GM12878 (cell line): ENCODE measurements around the gene TBCK. TPM values are rescaled to one million over a fixed set of nuclear protein-coding genes. Genes with fewer than 3 reads are reported as not detected.
"Not testable (repeated sequence)": the region's sequence is repeated elsewhere in the genome, so short reads cannot be mapped to it uniquely, and the experiment has no call there.

Source experiments
- ATAC-seq: fragments of 200-7000 bp; cut with Tn5 transposase; 3 replicates; pipeline ENCODE4 v1.9.1; 2020; ENCODE audit warnings: mild to moderate bottlenecking, moderate library complexity
- BruUV-seq: library from RNA; stranded (reverse); fragments of 400-500 nt; replicated peaks from 2 replicates; lab custom pipeline; 2021; lab: Mats Ljungman, UMichigan
- CTCF ChIA-PET: fragments of 300-600 bp; sonication (Branson Sonifier 250); formaldehyde crosslinking; extraction: SDS; loops from one replicate; lab custom pipeline; 2021; ENCODE audit warnings: inconsistent platforms; lab: Yijun Ruan, JAX
- POLR2A ChIA-PET: fragments of 350-600 bp; formaldehyde crosslinking; extraction: SDS; loops from one replicate; lab custom pipeline; 2021; ENCODE audit warnings: inconsistent platforms; lab: Charles Lee
- RAD21 ChIA-PET: fragments of 300-600 bp; sonication (Branson Sonifier 250); formaldehyde crosslinking; loops from one replicate; lab custom pipeline; 2023; ENCODE audit warnings: antibody characterized with exemption; ENCODE audit not compliant: unreplicated experiment; lab: Charles Lee
- SMC1A ChIA-PET: fragments of 300-600 bp; sonication (Branson Sonifier 250); formaldehyde crosslinking; loops from one replicate; lab custom pipeline; 2023; ENCODE audit not compliant: unreplicated experiment, uncharacterized antibody; lab: Charles Lee
- DNase-seq: peaks from one replicate; pipeline ENCODE4 v3.0.0-alpha.2; 2011; ENCODE audit warnings: low read depth, low spot score
- FAIRE-seq: peaks from 3 replicates; lab custom pipeline; 2011; peaks lifted over from hg19 to GRCh38; lab: Jason Lieb, UNC
- H2AFZ ChIP-seq: 2 replicates; pipeline ENCODE4 v1.6.0; 2011; ENCODE audit warnings: low read depth, low read length, control low read depth; ENCODE audit not compliant: control insufficient read depth
- H3K27ac ChIP-seq: 2 replicates; pipeline ENCODE4 v1.5.1; 2011; ENCODE audit warnings: control low read depth; ENCODE audit not compliant: control insufficient read depth, insufficient read depth
- H3K27me3 ChIP-seq, 2 experiments: replicated peaks in 1 of 2; 2 replicates each; pipeline versions ENCODE4 v1.6.0 to v1.6.1; 2011; ENCODE audit warnings: low read length in 1 of 2; ENCODE audit not compliant: control insufficient read depth in 2 of 2, insufficient read depth in 2 of 2
- H3K36me3 ChIP-seq, 2 experiments: 2 replicates each; pipeline ENCODE4 v1.5.1; 2011; ENCODE audit warnings: low read length in 1 of 2; ENCODE audit not compliant: control insufficient read depth in 2 of 2, insufficient read depth in 2 of 2
- H3K4me1 ChIP-seq: 2 replicates; pipeline ENCODE4 v1.6.1; 2011; ENCODE audit warnings: mild to moderate bottlenecking, low read length, moderate library complexity, mixed read lengths; ENCODE audit not compliant: control insufficient read depth, insufficient read depth
- H3K4me2 ChIP-seq: 2 replicates; pipeline ENCODE4 v1.6.0; 2011; ENCODE audit warnings: control low read depth; ENCODE audit not compliant: control insufficient read depth, insufficient read depth
- H3K4me3 ChIP-seq: fragments of 200-600 bp; sonication (generic); 2 replicates; pipeline ENCODE4 v1.5.1; 2016
- H3K79me2 ChIP-seq: 2 replicates; pipeline ENCODE4 v1.6.0; 2011; ENCODE audit warnings: low read length; ENCODE audit not compliant: control insufficient read depth, insufficient read depth
- H3K9ac ChIP-seq: 2 replicates; pipeline ENCODE4 v1.8.0; 2011; ENCODE audit warnings: low read length, control low read depth, mixed read lengths; ENCODE audit not compliant: control insufficient read depth, insufficient read depth
- H3K9me3 ChIP-seq: replicated peaks from 3 replicates; pipeline ENCODE4 v1.5.1; 2011; ENCODE audit warnings: mild to moderate bottlenecking, low read length; ENCODE audit not compliant: control insufficient read depth, insufficient read depth
- H4K20me1 ChIP-seq: 2 replicates; pipeline ENCODE4 v1.6.0; 2011; ENCODE audit not compliant: control insufficient read depth, insufficient read depth
- JUNB ChIP-seq: IDR thresholded peaks from 2 replicates; pipeline ENCODE4 v1.6.1; 2016; ENCODE audit warnings: antibody characterized with exemption, mild to moderate bottlenecking
- MEF2B ChIP-seq: fragments of 450-650 bp; IDR thresholded peaks from 2 replicates; pipeline ENCODE4 v1.6.1; 2018; ENCODE audit warnings: mild to moderate bottlenecking, moderate library complexity; ENCODE audit not compliant: partially characterized antibody, poor library complexity, severe bottlenecking
- SMARCA5 ChIP-seq: fragments of 450-650 bp; IDR thresholded peaks from 2 replicates; pipeline ENCODE4 v1.6.1; 2017; ENCODE audit warnings: mild to moderate bottlenecking
- WGBS: methylation state at CpG from one replicate; pipeline ENCODE4 v1.1.6; 2016; ENCODE audit warnings: low lambda C conversion rate; ENCODE audit not compliant: insufficient replicate concordance, insufficient coverage; ENCODE audit errors: missing lambda C conversion rate; 5-methylcytosine and 5-hydroxymethylcytosine counted together
- in situ Hi-C: fragments of 300-500 bp; cut with MboI; formaldehyde crosslinking; loops from 9 replicates; pipeline ENCODE4 v1.14.3; 2018; ENCODE audit warnings: mixed read lengths
- intact Hi-C: fragments of 100-400 bp; cut with micrococcal nuclease; formaldehyde crosslinking; loops from one replicate; pipeline ENCODE4 v1.14.2; 2022; ENCODE audit not compliant: unreplicated experiment
- polyA plus RNA-seq, 11 experiments: library from polyadenylated mRNA; depleted of rRNA in 4 of 11; unstranded in 6 of 11; stranded (reverse) in 5 of 11; fragments of >200 nt; fragmentation: Nextera tagmentation in 4 of 11; fragmentation: Illumina TruSeq in 1 of 11; extraction: Ambion mirVana in 4 of 11; extraction: Trizol in 1 of 11; gene quantifications; 1 replicate in 1 of 11; 2 replicates in 10 of 11; pipeline versions ENCODE4 v1.2.1 to v1.2.3, GENCODE V29; 2011 to 2016; ENCODE audit warnings: inconsistent platforms in 2 of 11, missing spikeins in 2 of 11, low read depth in 1 of 11
- total RNA-seq, 4 experiments: library from RNA; depleted of rRNA in 3 of 4; stranded (reverse); fragments of >200 nt in 3 of 4; fragmentation: Illumina TruSeq in 1 of 4; extraction: Trizol in 1 of 4; gene quantifications; 2 replicates each; pipeline versions ENCODE4 v1.2.1 to v1.2.3, GENCODE V29; 2013 to 2021
- TF ChIP-seq, protein P1 (sequence below): fragments of 450-650 bp; conservative IDR thresholded peaks from 2 replicates; pipeline ENCODE4 v1.6.1; 2017; ENCODE audit warnings: mild to moderate bottlenecking, moderate library complexity
- TF ChIP-seq, protein P2 (sequence below): fragments of 450-650 bp; IDR thresholded peaks from 2 replicates; pipeline ENCODE4 v1.6.1; 2014; ENCODE audit warnings: mild to moderate bottlenecking

Gene TBCK
- total and polyA plus RNA-seq, 10 of the 15 experiments (the other 5 are each of a cell fraction or from before 2014, with no cell fraction given) = 4.1 to 30.3 (median 20.2) TPM

DNA sequence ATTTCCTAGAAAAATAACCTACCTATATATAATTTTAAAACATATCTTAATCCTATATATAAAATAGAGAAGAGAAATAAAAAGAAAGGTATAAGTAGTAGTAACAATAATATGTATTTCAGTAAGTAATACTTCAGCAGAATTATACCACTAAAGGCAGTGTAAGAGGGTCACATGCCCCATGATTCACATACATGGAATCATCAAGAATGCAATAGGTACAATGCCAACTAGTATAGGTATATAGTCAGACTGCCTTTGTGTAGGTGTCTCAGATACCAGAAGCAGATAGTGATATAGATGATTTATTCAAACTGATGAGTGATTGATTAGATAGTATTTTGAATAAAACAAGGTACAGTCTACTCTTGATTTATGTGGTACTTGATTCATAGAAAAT is 9.8 kb upstream of the TBCK start:
- ChIA-PET SMC1A (no interaction called here), CTCF (interaction anchor here (1.2 to 1.3 kb wide), 2 partner anchors 57 to 60 kb away, joined by 3 to 4 read pairs; no protein-coding TSS in a partner anchor), RAD21 (no interaction called here), POLR2A (no interaction called here)
- no peak overlapping the region for H3K27ac ChIP-seq
- in situ Hi-C loops = no loop called here
- peaks cover 3% of the 10 kb centered on the region; the same call in 1 of the 2 replicates for H3K4me1 ChIP-seq
- ATAC-seq = no peak
- no peak overlapping the region for H2AFZ ChIP-seq
- peaks cover 0 to 13% of the 10 kb centered on the region in 2 experiments for H3K36me3 ChIP-seq
- no peak for TF ChIP-seq MEF2B
- TF ChIP-seq, protein P1, sequence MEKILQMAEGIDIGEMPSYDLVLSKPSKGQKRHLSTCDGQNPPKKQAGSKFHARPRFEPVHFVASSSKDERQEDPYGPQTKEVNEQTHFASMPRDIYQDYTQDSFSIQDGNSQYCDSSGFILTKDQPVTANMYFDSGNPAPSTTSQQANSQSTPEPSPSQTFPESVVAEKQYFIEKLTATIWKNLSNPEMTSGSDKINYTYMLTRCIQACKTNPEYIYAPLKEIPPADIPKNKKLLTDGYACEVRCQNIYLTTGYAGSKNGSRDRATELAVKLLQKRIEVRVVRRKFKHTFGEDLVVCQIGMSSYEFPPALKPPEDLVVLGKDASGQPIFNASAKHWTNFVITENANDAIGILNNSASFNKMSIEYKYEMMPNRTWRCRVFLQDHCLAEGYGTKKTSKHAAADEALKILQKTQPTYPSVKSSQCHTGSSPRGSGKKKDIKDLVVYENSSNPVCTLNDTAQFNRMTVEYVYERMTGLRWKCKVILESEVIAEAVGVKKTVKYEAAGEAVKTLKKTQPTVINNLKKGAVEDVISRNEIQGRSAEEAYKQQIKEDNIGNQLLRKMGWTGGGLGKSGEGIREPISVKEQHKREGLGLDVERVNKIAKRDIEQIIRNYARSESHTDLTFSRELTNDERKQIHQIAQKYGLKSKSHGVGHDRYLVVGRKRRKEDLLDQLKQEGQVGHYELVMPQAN = no peak
- no peak overlapping the region for H3K4me3 ChIP-seq
- no TSS peak for BruUV-seq
- no peaks in the 10 kb centered on the region for H3K27me3 ChIP-seq
- peaks cover under 1% of the 10 kb centered on the region; the same call in 2 of the 3 replicates for H3K9me3 ChIP-seq
- no peak for DNase-seq
- no peaks in the 10 kb centered on the region for H4K20me1 ChIP-seq
- intact Hi-C loops = no loop called here
- no peak overlapping the region for H3K9ac ChIP-seq
- no peak for FAIRE-seq
- no peak overlapping the region for H3K4me2 ChIP-seq
- peaks cover 20% of the 10 kb centered on the region for H3K79me2 ChIP-seq

DNA sequence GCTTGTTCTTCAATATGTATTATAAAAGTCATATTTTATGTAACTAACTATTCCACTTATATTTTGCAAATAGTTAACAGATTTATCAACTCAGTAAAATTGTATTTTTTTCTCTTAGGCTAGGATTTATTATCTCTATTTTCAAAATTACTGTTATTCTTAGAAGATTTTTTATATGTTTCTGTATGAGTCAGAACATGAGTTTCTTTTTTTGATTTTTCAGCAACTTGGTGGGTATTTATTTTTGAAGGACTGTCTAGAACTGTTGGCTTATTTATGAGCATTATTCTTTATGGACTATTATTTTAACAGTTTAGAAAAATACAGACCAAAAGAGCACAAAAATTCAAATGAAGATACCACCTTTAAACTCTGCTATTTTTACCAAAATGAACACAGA is 7.1 kb upstream of the TBCK start:
- H4K20me1 ChIP-seq = no peaks in the 10 kb centered on the region
- RAD21 ChIA-PET = interaction anchor here (0.8 kb wide), 1 partner anchor 57 kb away, joined by 5 read pairs; no protein-coding TSS in a partner anchor
- no peak overlapping the region for H3K4me3 ChIP-seq
- H3K9ac ChIP-seq = no peak overlapping the region
- BruUV-seq = no TSS peak
- H3K4me2 ChIP-seq = 0 out of 2 replicates have a peak overlapping the region, but pooled peaks have one; percentile 22
- no peak overlapping the region for H2AFZ ChIP-seq
- peaks cover 0 to 10% of the 10 kb centered on the region in 2 experiments; a peak in 2 of 4 replicates for H3K36me3 ChIP-seq
- CTCF ChIA-PET = no interaction called here
- H3K79me2 ChIP-seq = peaks cover 47% of the 10 kb centered on the region
- peak; percentile 38; the same call in 2 of the 3 replicates for ATAC-seq
- POLR2A ChIA-PET = no interaction called here
- peaks cover 3% of the 10 kb centered on the region; the same call in 1 of the 2 replicates for H3K4me1 ChIP-seq
- H3K27me3 ChIP-seq = no peaks in the 10 kb centered on the region
- SMC1A ChIA-PET = interaction anchor here (0.7 kb wide), 2 partner anchors 21 to 270 kb away, joined by 3 to 4 read pairs; no protein-coding TSS in a partner anchor
- no peak overlapping the region for H3K27ac ChIP-seq
- TF ChIP-seq SMARCA5 = no peak
- peak; percentile 64 for TF ChIP-seq JUNB
- TF ChIP-seq, protein P2, sequence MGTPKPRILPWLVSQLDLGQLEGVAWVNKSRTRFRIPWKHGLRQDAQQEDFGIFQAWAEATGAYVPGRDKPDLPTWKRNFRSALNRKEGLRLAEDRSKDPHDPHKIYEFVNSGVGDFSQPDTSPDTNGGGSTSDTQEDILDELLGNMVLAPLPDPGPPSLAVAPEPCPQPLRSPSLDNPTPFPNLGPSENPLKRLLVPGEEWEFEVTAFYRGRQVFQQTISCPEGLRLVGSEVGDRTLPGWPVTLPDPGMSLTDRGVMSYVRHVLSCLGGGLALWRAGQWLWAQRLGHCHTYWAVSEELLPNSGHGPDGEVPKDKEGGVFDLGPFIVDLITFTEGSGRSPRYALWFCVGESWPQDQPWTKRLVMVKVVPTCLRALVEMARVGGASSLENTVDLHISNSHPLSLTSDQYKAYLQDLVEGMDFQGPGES = no peak
- intact Hi-C loops (no loop called here), in situ Hi-C loops (no loop called here)
- peaks cover 2% of the 10 kb centered on the region; the same call in 2 of the 3 replicates for H3K9me3 ChIP-seq
- FAIRE-seq = no peak
- DNase-seq = no peak

DNA sequence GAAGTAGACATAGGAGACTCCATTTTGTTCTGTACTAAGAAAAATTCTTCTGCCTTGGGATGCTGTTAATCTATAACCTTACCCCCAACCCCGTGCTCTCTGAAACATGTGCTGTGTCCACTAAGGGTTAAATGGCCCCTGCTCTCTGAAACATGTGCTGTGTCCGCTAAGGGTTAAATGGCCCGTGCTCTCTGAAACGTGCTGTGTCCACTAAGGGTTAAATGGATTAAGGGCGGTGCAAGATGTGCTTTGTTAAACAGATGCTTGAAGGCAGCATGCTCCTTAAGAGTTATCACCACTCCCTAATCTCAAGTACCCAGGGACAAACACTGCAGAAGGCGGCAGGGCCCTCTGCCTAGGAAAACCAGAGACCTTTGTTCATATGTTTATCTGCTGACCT is 5.8 kb upstream of the TBCK start:
- peaks cover 60% of the 10 kb centered on the region for H3K79me2 ChIP-seq
- H3K36me3 ChIP-seq, H3K9ac ChIP-seq, intact Hi-C loops, H3K4me1 ChIP-seq, FAIRE-seq, CTCF ChIA-PET, H3K4me3 ChIP-seq, H3K9me3 ChIP-seq, H3K27ac ChIP-seq, H2AFZ ChIP-seq, RAD21 ChIA-PET, H4K20me1 ChIP-seq, SMC1A ChIA-PET, ATAC-seq, H3K27me3 ChIP-seq, BruUV-seq, H3K4me2 ChIP-seq, in situ Hi-C loops, POLR2A ChIA-PET, DNase-seq: not testable (repeated sequence)
- WGBS = 96% methylated on average over 6 of the region's 6 CpGs
